GM12873 (cell line): ENCODE data around the gene SLC25A6.

Experiments used
- TF ChIP-seq, protein P1 (sequence below): IDR thresholded peaks from 2 replicates; pipeline ENCODE4 v1.5.1; 2012; ENCODE audit warnings: low read depth, mild to moderate bottlenecking, moderate library complexity, low read length, control low read depth; ENCODE audit not compliant: insufficient read depth; ENCODE audit errors: missing control alignments

Gene SLC25A6

DNA sequence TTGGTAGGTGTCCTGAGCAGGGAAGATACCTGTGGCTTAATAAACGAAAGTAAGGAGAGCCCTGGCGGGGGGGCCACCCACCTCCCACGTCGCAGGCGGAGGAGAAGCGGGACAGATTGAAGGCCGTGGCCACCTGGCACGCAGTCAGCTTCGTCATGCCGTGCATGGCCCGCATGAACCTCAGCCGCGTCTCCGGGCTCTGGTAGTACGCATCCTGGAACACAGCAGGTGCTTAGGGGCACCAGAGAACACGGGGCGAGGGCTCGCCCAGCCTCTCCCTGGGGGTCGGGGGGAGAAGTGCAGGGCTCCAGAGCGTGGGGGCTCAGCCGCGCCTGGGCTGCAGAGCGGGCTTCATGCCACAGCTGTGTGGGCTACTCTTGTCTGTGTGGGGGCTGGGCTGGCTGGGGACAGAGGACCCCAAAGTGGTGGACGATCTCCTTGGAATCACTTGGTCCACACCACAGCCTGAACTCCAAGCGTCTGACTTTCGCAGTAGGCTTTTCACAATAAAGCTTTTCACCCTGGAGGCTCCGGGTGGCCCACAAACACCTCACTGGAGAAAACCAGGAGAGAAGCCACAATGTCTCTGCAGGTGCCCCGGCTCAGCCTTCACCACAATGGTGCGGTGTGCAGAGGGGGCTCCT, 27.1 kb upstream of the SLC25A6 start:
- TF ChIP-seq, protein P1, sequence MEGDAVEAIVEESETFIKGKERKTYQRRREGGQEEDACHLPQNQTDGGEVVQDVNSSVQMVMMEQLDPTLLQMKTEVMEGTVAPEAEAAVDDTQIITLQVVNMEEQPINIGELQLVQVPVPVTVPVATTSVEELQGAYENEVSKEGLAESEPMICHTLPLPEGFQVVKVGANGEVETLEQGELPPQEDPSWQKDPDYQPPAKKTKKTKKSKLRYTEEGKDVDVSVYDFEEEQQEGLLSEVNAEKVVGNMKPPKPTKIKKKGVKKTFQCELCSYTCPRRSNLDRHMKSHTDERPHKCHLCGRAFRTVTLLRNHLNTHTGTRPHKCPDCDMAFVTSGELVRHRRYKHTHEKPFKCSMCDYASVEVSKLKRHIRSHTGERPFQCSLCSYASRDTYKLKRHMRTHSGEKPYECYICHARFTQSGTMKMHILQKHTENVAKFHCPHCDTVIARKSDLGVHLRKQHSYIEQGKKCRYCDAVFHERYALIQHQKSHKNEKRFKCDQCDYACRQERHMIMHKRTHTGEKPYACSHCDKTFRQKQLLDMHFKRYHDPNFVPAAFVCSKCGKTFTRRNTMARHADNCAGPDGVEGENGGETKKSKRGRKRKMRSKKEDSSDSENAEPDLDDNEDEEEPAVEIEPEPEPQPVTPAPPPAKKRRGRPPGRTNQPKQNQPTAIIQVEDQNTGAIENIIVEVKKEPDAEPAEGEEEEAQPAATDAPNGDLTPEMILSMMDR = no peak

DNA sequence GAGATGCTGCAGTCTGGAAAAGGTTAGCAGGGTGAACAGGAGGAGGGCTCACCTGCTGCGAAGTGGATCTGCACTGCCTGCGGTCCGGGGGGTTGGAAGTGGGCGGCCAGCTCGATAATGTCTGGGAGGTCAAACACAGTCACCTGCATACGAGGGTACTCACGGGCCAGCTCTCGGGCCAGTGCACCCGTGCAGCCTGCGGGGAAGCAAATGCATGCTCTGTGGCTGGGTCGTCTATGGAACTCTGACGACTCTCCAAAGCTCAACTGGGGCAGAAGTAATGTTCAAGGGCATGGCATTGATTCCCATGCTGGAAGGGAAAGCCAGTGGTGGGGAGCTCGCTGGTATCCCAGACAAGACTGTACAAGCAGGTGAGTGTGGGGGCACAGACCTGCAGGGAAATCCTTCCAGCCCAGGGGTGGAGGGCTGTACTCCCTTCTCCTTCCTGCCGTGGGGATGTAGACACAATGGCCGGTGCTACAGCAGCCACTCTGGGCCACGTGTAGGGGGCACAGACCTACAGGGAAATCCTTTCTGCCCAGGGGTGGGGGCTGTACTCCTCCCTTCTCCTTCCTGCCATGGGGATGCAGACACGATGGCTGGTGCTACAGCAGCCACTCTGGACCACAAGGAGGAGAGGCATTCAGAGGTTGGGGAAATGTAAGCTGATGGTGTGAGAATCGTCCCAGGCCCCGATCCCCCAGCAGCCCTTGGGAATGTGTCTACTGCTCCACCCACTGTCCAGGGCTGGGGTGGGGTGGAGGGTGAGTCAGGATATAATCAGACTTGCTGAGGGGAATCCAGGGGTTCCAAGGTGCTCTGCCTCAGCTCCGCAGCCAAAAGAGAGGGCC, 26.2 kb upstream of the SLC25A6 start:
- TF ChIP-seq, protein P1 = no peak

DNA sequence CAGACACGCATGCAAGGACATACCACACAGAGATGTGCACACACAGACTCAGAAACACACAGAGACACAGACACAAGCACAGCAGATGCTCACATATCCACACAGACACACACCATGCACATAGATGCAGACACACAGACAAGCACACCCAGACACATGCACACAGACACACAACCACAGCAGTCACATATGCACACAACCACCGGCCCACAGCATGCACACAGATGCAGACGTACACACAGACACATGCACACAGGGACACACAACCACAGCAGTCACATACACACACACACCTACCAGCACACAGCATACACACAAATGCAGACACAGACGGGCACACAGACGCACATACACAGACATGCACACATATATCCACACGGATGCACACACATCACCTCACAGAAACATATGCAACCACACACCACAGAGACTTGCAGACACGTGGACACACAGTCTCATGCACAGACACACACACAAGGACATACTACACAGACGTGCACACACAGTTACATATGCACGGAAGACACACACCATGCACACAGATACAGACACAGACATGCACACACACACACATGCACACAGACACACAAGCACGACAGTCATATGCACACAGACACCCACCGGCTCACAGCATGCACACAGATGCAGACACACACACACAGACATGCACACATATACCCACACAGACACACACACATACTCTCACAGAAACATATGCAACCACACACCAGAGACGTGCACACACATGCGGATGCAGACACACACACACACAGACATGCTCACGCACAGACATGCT, 25.2 kb upstream of the SLC25A6 start:
- TF ChIP-seq, protein P1 = no peak

DNA sequence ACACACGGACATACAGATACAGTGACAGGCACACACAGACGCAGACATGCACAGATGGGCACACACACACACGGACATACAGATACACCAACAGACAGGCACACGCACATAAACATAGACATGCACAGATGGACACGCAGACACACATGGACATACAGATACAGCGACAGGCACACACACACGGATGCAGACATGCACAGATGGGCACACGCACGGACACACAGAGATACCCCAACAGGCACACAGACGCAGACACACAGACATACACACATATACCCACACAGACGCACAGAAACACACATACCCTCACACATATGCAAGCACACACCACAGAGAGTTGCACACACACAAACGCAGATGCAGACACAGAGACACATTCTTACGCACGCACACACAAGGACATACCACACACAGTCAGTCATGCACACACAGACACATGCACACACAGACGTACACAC, 24.4 kb upstream of the SLC25A6 start:
- TF ChIP-seq, protein P1 = no peak

DNA sequence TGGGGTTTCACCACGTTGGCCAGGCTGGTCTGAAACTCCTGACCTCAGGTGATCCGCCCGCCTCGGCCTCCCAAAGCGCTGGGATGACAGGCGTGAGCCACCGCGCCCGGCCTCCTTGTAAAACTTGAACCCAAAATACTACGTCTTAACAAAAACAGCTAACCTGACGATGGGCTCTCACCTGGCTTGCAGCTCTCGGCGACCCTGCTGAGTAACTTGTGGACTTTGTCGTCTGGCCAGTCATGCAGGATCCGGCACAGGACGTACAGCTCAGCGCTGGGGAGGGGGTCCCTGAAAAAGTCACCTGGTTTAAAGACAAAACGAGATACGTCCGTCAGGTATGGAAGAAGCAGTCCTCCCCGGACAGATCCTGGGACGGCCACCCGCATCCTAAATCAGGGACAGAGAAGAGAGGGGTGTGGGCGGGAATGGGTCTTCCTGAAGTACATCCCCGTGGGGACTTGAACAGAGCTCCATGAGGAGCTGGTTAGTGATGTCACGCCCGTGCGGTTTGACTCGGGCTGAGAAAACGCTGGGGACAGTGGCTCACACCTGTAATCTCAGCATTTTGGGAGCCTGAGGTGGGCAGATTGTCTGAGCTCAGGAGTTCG, 20.7 kb upstream of the SLC25A6 start:
- TF ChIP-seq, protein P1 = no peak

DNA sequence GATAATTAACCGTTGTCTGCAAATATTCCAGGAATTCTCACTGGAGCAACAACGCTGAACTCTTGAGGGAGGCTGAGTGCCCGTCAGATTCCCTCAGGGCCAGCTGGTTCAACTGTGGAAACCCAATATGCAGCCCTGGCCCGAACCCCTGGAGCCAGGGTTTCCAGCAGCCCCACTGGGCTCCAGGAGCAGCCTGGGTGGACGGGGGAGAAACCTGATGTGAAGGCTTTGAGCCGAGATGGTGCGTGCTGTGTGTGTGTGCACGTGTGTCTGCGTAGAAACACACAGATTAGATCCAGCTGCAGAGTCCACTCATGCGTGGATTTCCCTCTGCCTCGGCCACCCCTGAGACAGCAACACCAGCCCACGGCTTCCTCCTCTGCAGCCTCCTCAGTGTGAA, 19.4 kb upstream of the SLC25A6 start:
- TF ChIP-seq, protein P1 = no peak
